Astrocyte (in vitro differentiated cells and primary cell): Measurements from ENCODE around the gene ERBIN. TPM values are rescaled to one million over a fixed set of nuclear protein-coding genes. Genes with fewer than 3 reads are reported as not detected.
A peak's percentile ranks its signal among the peaks of the same experiment; 100 is the strongest.

Experiments
- DNase-seq: peaks from one replicate; pipeline ENCODE4 v3.0.0-alpha.2; 2010; ENCODE audit warnings: low read depth
- FAIRE-seq: peaks from 2 replicates; lab custom pipeline; 2011; peaks lifted over from hg19 to GRCh38; lab: Jason Lieb, UNC
- H2AFZ ChIP-seq: 2 replicates; pipeline ENCODE4 v1.6.0; 2012; ENCODE audit warnings: low read depth, low read length, inconsistent platforms
- H3K27ac ChIP-seq: 2 replicates; pipeline ENCODE4 v1.5.1; 2011; ENCODE audit warnings: low read depth, low read length, inconsistent platforms
- H3K27me3 ChIP-seq: 2 replicates; pipeline ENCODE4 v1.6.0; 2011; ENCODE audit warnings: low read length, inconsistent platforms; ENCODE audit not compliant: insufficient read depth
- H3K36me3 ChIP-seq: 2 replicates; pipeline ENCODE4 v1.5.1; 2011; ENCODE audit warnings: low read length, inconsistent platforms; ENCODE audit not compliant: insufficient read depth
- H3K4me1 ChIP-seq: 2 replicates; pipeline ENCODE4 v1.5.1; 2011; ENCODE audit warnings: low read length, inconsistent platforms; ENCODE audit not compliant: insufficient read depth
- H3K4me2 ChIP-seq: 2 replicates; pipeline ENCODE4 v1.6.0; 2012; ENCODE audit warnings: low read length, inconsistent platforms
- H3K4me3 ChIP-seq: 2 replicates; pipeline ENCODE4 v1.5.1; 2011; ENCODE audit warnings: low read depth, mild to moderate bottlenecking, low read length, inconsistent platforms; ENCODE audit not compliant: insufficient read depth
- H3K79me2 ChIP-seq: 2 replicates; pipeline ENCODE4 v1.6.0; 2012; ENCODE audit warnings: mild to moderate bottlenecking, low read length, inconsistent platforms; ENCODE audit not compliant: insufficient read depth
- H3K9ac ChIP-seq: 2 replicates; pipeline ENCODE4 v1.6.0; 2012; ENCODE audit warnings: mild to moderate bottlenecking, low read length, inconsistent platforms
- H3K9me3 ChIP-seq: 2 replicates; pipeline ENCODE4 v1.5.1; 2012; ENCODE audit warnings: low read depth, mild to moderate bottlenecking, low read length, inconsistent platforms; ENCODE audit not compliant: insufficient read depth
- H4K20me1 ChIP-seq: 2 replicates; pipeline ENCODE4 v1.6.0; 2012; ENCODE audit warnings: low read length, inconsistent platforms; ENCODE audit not compliant: insufficient read depth
- H3K27ac Mint-ChIP-seq: one replicate; pipeline ENCODE4 v1.8.0; 2021; ENCODE audit warnings: mild to moderate bottlenecking, mixed read lengths; ENCODE audit not compliant: unreplicated experiment
- H3K27me3 Mint-ChIP-seq: one replicate; pipeline ENCODE4 v1.8.0; 2021; ENCODE audit warnings: low read depth, mixed read lengths; ENCODE audit not compliant: unreplicated experiment
- H3K36me3 Mint-ChIP-seq: one replicate; pipeline ENCODE4 v1.8.0; 2021; ENCODE audit warnings: low read depth, mixed read lengths; ENCODE audit not compliant: unreplicated experiment
- H3K4me1 Mint-ChIP-seq: one replicate; pipeline ENCODE4 v1.8.0; 2021; ENCODE audit warnings: low read depth, mixed read lengths; ENCODE audit not compliant: unreplicated experiment
- H3K4me3 Mint-ChIP-seq: one replicate; pipeline ENCODE4 v1.8.0; 2021; ENCODE audit warnings: mild to moderate bottlenecking, moderate library complexity, mixed read lengths; ENCODE audit not compliant: unreplicated experiment
- H3K9me3 Mint-ChIP-seq: one replicate; pipeline ENCODE4 v1.8.0; 2021; ENCODE audit warnings: mild to moderate bottlenecking, mixed read lengths; ENCODE audit not compliant: unreplicated experiment
- EZH2 ChIP-seq: IDR thresholded peaks from 2 replicates; pipeline ENCODE4 v1.6.1; 2012; ENCODE audit warnings: mild to moderate bottlenecking, low read length, inconsistent platforms; ENCODE audit not compliant: insufficient read depth
- total RNA-seq: library from RNA; stranded (reverse); gene quantifications from 2 replicates; pipeline ENCODE4 v1.2.1, GENCODE V29; 2021
- TF ChIP-seq, protein P1 (sequence below): IDR thresholded peaks from 2 replicates; pipeline ENCODE4 v1.5.1; 2011; ENCODE audit warnings: low read depth, mild to moderate bottlenecking, inconsistent platforms, low read length, moderate library complexity; ENCODE audit not compliant: insufficient read depth

The ERBIN gene
- total RNA-seq, 1 donor from 2014 or later = 83.4 TPM

DNA sequence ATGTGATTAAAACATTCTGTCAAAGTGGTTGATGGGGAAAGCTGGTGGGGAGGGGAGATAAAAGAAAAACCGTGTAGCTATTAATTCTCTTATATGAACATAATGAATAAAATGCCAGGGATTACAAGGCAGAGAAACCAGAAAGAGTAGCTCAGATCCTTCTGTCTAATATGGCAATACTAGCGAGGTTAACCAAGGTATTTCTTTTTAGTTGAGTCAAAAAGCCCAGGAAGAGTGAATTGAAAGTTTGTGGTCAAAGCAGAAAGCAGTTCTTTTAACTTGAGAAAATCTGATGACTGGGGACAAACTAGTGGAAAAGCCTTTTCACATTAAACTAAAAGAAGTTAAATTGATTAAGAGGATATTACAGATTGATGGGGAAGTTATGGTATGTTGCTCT, 76.0 kb downstream of the ERBIN start:
- H3K79me2 ChIP-seq = peaks cover 78% of the 10 kb centered on the region
- H3K36me3 ChIP-seq = no peaks in the 10 kb centered on the region
- no peak overlapping the region for H3K27ac ChIP-seq
- no peak overlapping the region for H2AFZ ChIP-seq
- TF ChIP-seq EZH2 = no peak
- TF ChIP-seq, protein P1, sequence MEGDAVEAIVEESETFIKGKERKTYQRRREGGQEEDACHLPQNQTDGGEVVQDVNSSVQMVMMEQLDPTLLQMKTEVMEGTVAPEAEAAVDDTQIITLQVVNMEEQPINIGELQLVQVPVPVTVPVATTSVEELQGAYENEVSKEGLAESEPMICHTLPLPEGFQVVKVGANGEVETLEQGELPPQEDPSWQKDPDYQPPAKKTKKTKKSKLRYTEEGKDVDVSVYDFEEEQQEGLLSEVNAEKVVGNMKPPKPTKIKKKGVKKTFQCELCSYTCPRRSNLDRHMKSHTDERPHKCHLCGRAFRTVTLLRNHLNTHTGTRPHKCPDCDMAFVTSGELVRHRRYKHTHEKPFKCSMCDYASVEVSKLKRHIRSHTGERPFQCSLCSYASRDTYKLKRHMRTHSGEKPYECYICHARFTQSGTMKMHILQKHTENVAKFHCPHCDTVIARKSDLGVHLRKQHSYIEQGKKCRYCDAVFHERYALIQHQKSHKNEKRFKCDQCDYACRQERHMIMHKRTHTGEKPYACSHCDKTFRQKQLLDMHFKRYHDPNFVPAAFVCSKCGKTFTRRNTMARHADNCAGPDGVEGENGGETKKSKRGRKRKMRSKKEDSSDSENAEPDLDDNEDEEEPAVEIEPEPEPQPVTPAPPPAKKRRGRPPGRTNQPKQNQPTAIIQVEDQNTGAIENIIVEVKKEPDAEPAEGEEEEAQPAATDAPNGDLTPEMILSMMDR = no peak
- H3K4me3 ChIP-seq = no peak overlapping the region
- no peak overlapping the region for H3K27ac Mint-ChIP-seq
- H3K27me3 ChIP-seq = no peaks in the 10 kb centered on the region
- FAIRE-seq (no peak), DNase-seq (peak; percentile 17)
- H3K4me2 ChIP-seq = no peak overlapping the region
- no peaks in the 10 kb centered on the region for H3K27me3 Mint-ChIP-seq
- H3K9ac ChIP-seq = no peak overlapping the region
- no peaks in the 10 kb centered on the region for H3K9me3 Mint-ChIP-seq
- H3K4me1 ChIP-seq = no peaks in the 10 kb centered on the region
- H3K4me1 Mint-ChIP-seq = peaks cover 14% of the 10 kb centered on the region
- peaks cover 64% of the 10 kb centered on the region for H4K20me1 ChIP-seq
- no peak overlapping the region for H3K4me3 Mint-ChIP-seq
- H3K36me3 Mint-ChIP-seq = peaks cover 6% of the 10 kb centered on the region
- H3K9me3 ChIP-seq = no peaks in the 10 kb centered on the region

- DNase-seq (no peak), FAIRE-seq (no peak)
- Histone ChIP-seq H2AFZ (no peak overlapping the region), H3K27me3 (no peaks in the 10 kb centered on the region), H3K4me2 (no peak overlapping the region), H3K9me3 (no peaks in the 10 kb centered on the region), H3K9ac (no peak overlapping the region), H3K27ac (no peak overlapping the region), H3K4me1 (no peaks in the 10 kb centered on the region), H4K20me1 (peaks cover 59% of the 10 kb centered on the region), H3K36me3 (no peaks in the 10 kb centered on the region), H3K79me2 (peaks cover 73% of the 10 kb centered on the region), H3K4me3 (no peak overlapping the region)
- Mint-ChIP-seq H3K4me1 (peaks cover 14% of the 10 kb centered on the region), H3K27ac (no peak overlapping the region), H3K4me3 (no peak overlapping the region), H3K36me3 (peaks cover 9% of the 10 kb centered on the region), H3K9me3 (no peaks in the 10 kb centered on the region), H3K27me3 (no peaks in the 10 kb centered on the region)
- TF ChIP-seq, protein P1 = no peak
- no peak for TF ChIP-seq EZH2
These were observed 77.8 kb downstream of the ERBIN start for GRCh38 chr5:66004216-66004615.

GRCh38 chr5:66009277-66009676, 82.9 kb downstream of the ERBIN start:
- H3K4me1 Mint-ChIP-seq = no peaks in the 10 kb centered on the region
- H3K79me2 ChIP-seq = peaks cover 42% of the 10 kb centered on the region

More at GRCh38 chr5:66009277-66009676, 82.9 kb downstream of the ERBIN start:
- no peak overlapping the region for H2AFZ ChIP-seq
- H3K36me3 Mint-ChIP-seq = peaks cover 14% of the 10 kb centered on the region
- peaks cover 6% of the 10 kb centered on the region for H3K36me3 ChIP-seq
- H3K27ac Mint-ChIP-seq = no peak overlapping the region
- H3K27me3 ChIP-seq = no peaks in the 10 kb centered on the region
- H4K20me1 ChIP-seq = peaks cover 48% of the 10 kb centered on the region
- TF ChIP-seq, protein P1 = no peak
- no peak for TF ChIP-seq EZH2
- no peaks in the 10 kb centered on the region for H3K9me3 Mint-ChIP-seq
- no peaks in the 10 kb centered on the region for H3K27me3 Mint-ChIP-seq
- H3K4me2 ChIP-seq = no peak overlapping the region
- H3K4me3 ChIP-seq = no peak overlapping the region
- H3K9ac ChIP-seq = no peak overlapping the region
- H3K4me1 ChIP-seq = no peaks in the 10 kb centered on the region
- no peak overlapping the region for H3K27ac ChIP-seq
- no peak overlapping the region for H3K4me3 Mint-ChIP-seq
- no peaks in the 10 kb centered on the region for H3K9me3 ChIP-seq
- FAIRE-seq (no peak), DNase-seq (no peak)
